ENCODE results near the gene ZNF837.

- TF ChIP-seq POLR2AphosphoS5 (IDR thresholded peaks at IDR 0.05) (no peak), CTCF (IDR thresholded peaks at IDR 0.05) (no peak)
Observed at GRCh38 chr19:58409010-58409790, 28.4 kb upstream of the ZNF837 start.

Measured in stomach (tissue), 4 donors.